Stimulated activated naive B cell treated with anti-CD40 and anti-IgM and Interleukin-4, amounts not matched to agents 10 μg/mL and 1 μg/mL and 100 μg/mL, for 72 hours (primary cell): ENCODE data around the gene YJU2.
A peak's percentile ranks its signal among the peaks of the same experiment; 100 is the strongest.

ENCODE experiments used
- ATAC-seq, 2 donors: fragments of 150-1000 bp; cut with Tn5 transposase; replicated peaks; 2 replicates each; pipeline ENCODE4 v1.10.0; 2021; ENCODE audit warnings: moderate library complexity in 1 of 2
- DNase-seq: peaks from one replicate; pipeline ENCODE4 v3.0.0; 2021
- H3K27ac Mint-ChIP-seq: one replicate; pipeline ENCODE4 v1.8.0; 2022; ENCODE audit warnings: mild to moderate bottlenecking, mixed read lengths
- H3K27me3 Mint-ChIP-seq, 2 donors: one replicate each; pipeline ENCODE4 v1.8.0; 2022; ENCODE audit warnings: mixed read lengths in 2 of 2
- H3K36me3 Mint-ChIP-seq, 2 donors: one replicate each; pipeline ENCODE4 v1.8.0; 2022; ENCODE audit warnings: mixed read lengths in 2 of 2, mild to moderate bottlenecking in 1 of 2
- H3K4me1 Mint-ChIP-seq, 2 donors: one replicate each; pipeline ENCODE4 v1.8.0; 2022; ENCODE audit warnings: mixed read lengths in 2 of 2, mild to moderate bottlenecking in 1 of 2
- H3K4me3 Mint-ChIP-seq, 2 donors: one replicate each; pipeline ENCODE4 v1.8.0; 2022; ENCODE audit warnings: mild to moderate bottlenecking in 2 of 2, mixed read lengths in 2 of 2, moderate library complexity in 1 of 2
- H3K9me3 Mint-ChIP-seq, 2 donors: one replicate each; pipeline ENCODE4 v1.8.0; 2022; ENCODE audit warnings: mixed read lengths in 2 of 2, mild to moderate bottlenecking in 1 of 2

Gene YJU2

DNA sequence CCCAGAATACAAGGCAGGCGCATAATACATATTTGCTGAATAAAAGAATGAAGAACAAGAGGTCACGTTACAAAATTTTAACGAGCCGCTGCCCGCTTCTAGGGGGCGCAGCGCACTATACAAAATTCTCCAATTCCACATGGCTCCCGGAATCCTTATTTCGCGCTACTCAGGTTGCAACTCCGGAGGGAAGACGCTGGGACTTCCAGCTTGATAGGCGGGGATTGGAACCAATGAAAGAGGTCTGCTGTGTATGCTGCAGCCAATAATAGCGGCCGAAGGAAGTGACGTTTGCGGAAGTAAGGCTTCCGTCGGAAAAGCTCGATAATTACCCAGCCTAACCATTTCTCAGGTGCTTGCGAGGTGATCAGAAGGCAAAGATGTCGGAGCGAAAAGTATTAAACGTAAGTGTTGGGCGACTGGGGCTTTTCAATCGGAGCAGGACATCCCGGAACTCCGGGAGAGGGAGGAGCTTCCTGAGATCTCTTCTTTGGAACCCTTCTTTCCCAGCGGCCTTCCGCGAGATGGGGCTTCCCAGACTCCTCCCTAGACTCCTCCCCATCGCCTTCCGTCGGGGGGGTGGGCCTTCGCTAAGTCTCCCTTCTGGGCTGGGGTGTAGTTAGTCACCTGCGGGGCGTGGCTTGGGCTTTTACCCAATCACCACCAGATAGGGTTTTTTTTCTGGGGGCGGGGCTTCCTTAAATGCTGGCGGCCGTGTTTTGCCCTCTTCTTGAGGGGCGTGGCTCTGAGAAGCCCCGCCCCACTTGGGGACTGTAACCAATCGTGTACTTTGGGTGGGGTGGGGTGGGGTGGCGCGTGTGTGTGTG lies at the start of gene YJU2:
YJU2 (plus strand) TSS at position 314 of the 827 bp plus-strand sequence; CDS start at position 381, 67 bp downstream.
- peaks cover 30 to 47% of the 10 kb centered on the region in 2 donors for H3K36me3 Mint-ChIP-seq
- H3K9me3 Mint-ChIP-seq, result peaks cover 2 to 5% of the 10 kb centered on the region in 2 donors
- ATAC-seq (peak; percentile 90 to 95), DNase-seq (peak; percentile 97)
- peak within 1 kb of the TSS; percentile 99 for H3K27ac Mint-ChIP-seq
- H3K4me3 Mint-ChIP-seq, result peak within 1 kb of the TSS; percentile 89 to 93
- peaks cover 22 to 46% of the 10 kb centered on the region in 2 donors for H3K4me1 Mint-ChIP-seq
- H3K27me3 Mint-ChIP-seq, result no peaks in the 10 kb centered on the region

DNA sequence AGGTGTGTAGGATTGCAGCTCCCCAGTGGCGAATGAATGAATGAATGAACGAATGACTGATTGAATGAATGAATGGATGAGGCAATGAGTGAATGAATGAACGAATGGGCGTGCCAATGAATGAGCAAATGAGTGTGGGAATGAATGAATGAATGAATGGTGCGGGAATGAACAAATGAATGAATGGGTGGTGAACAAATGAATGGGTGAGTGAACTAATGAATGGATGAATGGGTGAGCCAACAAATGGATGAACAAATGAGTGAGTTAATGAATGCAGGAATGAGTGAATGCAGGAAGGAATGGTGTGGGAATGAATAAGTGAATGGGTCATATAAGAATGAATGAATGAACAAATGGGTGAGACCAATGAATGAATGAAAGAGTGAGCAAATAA lies 49.7 kb upstream of the YJU2 start:
- Mint-ChIP-seq H3K27me3 (peaks cover 60 to 83% of the 10 kb centered on the region in 2 donors), H3K4me1 (peaks cover 9 to 12% of the 10 kb centered on the region in 2 donors), H3K9me3 (peaks cover 11 to 12% of the 10 kb centered on the region in 2 donors)

DNA sequence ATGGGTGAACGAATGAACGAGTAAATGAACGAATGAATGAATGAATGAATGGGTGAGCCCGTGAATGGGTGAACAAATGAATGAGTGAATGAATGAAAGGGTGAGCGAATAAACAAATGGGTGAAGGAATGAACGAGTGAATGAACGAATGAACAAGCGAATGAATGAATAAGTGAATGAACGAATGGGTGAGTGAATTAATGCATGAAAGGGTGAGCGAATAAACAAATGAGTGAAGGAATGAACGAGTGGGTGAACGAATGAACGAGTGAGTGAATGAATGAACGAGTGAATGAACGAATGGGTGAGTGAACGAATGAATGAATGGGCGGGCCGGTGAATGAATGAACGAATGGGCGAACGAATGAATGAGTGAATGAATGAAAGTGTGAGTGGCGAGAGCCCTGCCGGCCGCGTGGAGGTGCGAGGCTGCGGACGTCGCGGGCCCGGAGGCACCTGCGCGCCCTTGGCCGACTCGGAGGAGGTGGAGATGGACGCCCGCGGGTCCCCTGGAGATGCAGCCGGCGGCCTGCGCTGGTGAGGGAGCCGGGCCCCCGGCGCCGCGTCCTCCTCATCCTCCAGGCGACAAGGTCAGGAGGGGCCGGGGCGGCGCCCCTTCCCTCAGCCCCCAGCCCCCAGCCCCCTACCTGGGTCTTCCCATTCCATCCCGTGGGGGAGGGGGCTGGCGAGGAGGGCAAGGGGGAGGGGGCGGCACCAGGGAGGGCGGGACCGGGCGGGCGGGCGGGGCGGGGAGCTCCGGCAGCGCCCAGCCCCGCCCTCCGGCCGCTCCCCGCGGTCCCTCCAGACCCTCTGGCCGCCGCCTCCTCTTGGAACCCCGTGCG lies 49.0 kb upstream of the YJU2 start:
- H3K36me3 Mint-ChIP-seq, result peaks cover 10 to 14% of the 10 kb centered on the region in 2 donors
- DNase-seq (no peak), ATAC-seq (peak; percentile 42 to 56)
- H3K4me3 Mint-ChIP-seq, result peak overlapping the region; percentile 29 to 73
- H3K4me1 Mint-ChIP-seq, result peaks cover 9 to 12% of the 10 kb centered on the region in 2 donors
- peaks cover 60 to 78% of the 10 kb centered on the region in 2 donors for H3K27me3 Mint-ChIP-seq
- peak overlapping the region; percentile 72 for H3K27ac Mint-ChIP-seq
- peaks cover 11 to 12% of the 10 kb centered on the region in 2 donors for H3K9me3 Mint-ChIP-seq

More for the DNA sequence above, 49.7 kb upstream of the YJU2 start:
- DNase-seq, result no peak
- H3K4me3 Mint-ChIP-seq, result peak overlapping the region; percentile 29 to 73
- H3K27ac Mint-ChIP-seq, result peak overlapping the region; percentile 72
- H3K36me3 Mint-ChIP-seq, result peaks cover 10 to 14% of the 10 kb centered on the region in 2 donors
- no peak for ATAC-seq

DNA sequence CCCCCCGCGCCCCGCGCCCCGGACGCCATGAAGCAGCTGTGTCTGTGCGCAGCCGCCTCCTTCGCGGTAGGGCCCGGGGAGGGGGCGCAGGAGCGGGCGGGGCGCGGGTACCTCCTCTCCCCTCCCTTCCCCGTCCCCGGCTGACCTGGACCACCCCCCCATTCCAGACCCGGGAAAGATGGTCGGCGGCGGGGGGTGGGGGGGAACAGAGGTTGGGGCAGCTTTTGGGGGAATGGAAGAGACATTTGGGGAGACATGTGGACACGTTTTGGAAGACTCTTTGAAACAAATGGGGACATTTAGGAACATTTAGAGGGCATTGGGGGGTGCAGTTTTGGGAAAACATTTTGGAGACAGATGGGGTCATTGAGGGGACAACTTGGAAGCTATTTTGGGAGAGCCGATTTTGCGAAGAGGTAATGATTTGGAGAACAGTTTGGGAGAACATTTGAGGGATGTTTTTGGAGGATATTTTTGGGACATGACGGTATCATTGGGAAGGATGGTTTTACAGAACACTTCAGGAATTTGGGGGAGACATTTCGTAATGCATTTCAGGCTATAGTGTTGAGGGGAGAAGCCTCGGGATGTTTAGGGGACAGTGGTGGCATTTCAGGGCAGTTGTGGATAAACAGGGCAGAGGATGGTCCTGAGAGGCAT lies 48.3 kb upstream of the YJU2 start:
- Mint-ChIP-seq H3K36me3 (peaks cover 10 to 14% of the 10 kb centered on the region in 2 donors), H3K4me3 (no peak overlapping the region), H3K27me3 (peaks cover 55 to 71% of the 10 kb centered on the region in 2 donors), H3K27ac (peak overlapping the region; percentile 6), H3K4me1 (peaks cover 11 to 12% of the 10 kb centered on the region in 2 donors), H3K9me3 (peaks cover 11 to 12% of the 10 kb centered on the region in 2 donors)
- DNase-seq (no peak), ATAC-seq (no peak)

DNA sequence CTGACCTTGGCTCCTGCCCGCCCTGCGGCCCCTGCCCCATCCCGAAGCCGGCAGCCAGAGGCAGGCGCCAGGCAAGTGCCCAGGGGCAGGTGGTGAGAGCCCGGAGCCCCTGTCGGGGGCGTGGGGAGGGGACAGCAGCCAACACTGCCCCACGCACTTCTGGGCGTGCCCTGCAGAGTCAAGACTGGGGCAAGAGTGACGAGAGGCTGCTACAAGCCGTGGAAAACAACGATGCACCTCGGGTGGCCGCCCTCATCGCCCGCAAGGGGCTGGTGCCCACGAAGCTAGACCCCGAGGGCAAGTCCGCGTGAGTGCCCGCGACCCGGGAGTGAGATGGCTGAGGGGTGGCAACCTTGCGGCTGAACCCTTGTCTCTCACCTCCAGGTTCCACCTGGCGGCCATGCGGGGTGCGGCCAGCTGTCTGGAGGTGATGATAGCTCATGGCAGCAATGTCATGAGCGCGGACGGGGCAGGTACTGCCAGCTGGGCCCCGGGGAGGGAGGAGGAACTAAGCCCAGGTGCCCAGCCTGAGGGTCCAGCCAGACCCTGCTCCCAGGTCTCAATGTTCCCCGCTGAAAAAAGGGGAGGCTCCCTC lies 47.1 kb upstream of the YJU2 start:
- H3K4me3 Mint-ChIP-seq, result no peak overlapping the region
- DNase-seq (no peak), ATAC-seq (no peak)
- no peak overlapping the region for H3K27ac Mint-ChIP-seq
- H3K4me1 Mint-ChIP-seq, result peaks cover 13 to 19% of the 10 kb centered on the region in 2 donors
- H3K9me3 Mint-ChIP-seq, result peaks cover 11 to 12% of the 10 kb centered on the region in 2 donors
- H3K27me3 Mint-ChIP-seq, result peaks cover 47 to 61% of the 10 kb centered on the region in 2 donors
- peaks cover 10% of the 10 kb centered on the region in 2 donors for H3K36me3 Mint-ChIP-seq

DNA sequence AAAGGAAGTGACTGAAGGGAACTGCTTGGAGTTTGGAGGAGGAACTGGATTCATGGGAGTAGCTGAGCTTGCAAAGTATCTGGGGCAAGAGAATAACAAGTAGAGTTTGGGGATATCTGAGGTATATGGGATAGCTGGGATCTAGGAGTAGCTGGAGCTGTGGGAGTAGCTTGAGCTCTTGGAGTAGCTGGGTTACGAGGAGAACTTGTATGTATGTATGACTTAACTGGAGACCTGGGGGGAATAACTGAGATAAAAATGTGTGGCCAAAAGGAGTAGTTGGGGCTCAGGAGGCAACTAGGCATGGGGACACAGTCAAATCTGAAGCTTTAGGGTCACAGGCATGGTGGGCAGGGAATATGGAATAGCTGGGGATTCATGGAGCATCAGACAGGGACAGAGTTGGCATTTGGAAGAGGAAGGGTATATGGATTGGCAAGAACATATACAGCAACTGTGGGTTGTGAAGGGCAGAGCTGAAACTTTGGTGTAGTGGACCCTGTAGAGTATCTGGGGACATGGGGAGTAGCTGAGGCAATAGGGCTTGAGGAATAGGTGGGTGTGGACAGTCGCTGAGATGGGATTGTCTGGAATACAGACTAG lies 45.8 kb upstream of the YJU2 start:
- Mint-ChIP-seq H3K27me3 (peaks cover 35 to 48% of the 10 kb centered on the region in 2 donors), H3K36me3 (peaks cover 10% of the 10 kb centered on the region in 2 donors), H3K4me1 (peaks cover 13 to 20% of the 10 kb centered on the region in 2 donors), H3K4me3 (no peak overlapping the region), H3K9me3 (peaks cover 11 to 12% of the 10 kb centered on the region in 2 donors), H3K27ac (no peak overlapping the region)
- DNase-seq (no peak), ATAC-seq (no peak)

DNA sequence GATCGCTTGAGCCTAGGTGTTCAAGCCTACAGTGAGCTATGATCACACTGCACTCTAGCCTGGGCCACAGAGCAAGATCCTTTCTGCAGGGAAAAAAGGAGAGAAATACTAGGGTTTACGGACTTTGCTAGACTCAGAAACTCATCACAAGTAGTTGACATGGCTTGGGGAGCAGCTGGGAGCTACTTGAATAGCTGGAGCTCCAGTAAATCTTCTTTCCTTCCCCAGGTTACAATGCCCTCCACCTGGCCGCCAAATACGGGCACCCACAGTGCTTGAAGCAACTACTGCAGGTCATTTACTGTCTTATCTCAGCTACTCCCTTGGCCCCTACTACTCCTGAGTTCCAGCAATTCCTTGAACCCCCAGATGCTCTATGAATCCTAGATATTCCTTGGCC lies 45.1 kb upstream of the YJU2 start:
- H3K9me3 Mint-ChIP-seq, result peaks cover 11 to 12% of the 10 kb centered on the region in 2 donors
- peaks cover 29 to 41% of the 10 kb centered on the region in 2 donors for H3K27me3 Mint-ChIP-seq

DNA sequence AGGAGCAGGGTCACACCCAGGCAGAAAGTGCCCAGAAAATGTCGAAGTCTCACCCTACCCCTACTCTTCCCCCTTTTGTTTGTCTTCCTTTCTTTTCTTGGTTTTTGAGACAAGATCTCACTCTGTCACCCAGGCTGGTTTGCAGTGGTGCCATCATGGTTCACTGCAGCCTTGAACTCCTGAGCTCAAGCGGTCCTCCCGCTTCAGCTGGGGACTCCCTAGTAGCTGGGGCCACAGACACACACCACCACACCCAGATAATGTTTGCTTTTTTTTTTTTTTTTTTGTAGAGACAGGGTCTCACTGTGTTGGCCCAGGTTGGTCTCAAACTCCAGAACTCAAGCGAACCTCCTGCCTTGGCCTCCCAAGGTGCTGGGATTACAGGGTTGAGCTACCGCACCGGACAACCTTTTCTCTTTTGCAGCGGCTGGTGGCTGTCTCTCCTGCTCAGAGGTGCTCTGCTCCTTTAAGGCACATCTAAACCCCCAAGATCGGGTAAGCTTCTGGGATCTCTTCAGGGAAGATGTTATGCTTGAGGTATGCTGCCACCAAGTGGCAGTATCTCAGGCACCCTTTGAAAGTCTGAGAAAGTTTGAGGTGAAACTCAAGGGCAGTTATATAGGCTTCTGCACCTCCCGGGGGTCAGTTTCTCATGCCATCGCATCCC lies 39.9 kb upstream of the YJU2 start:
- Mint-ChIP-seq H3K4me1 (peaks cover 5 to 8% of the 10 kb centered on the region in 2 donors), H3K27me3 (peaks cover 10% of the 10 kb centered on the region in 2 donors), H3K4me3 (no peak overlapping the region), H3K36me3 (no peaks in the 10 kb centered on the region), H3K9me3 (no peaks in the 10 kb centered on the region), H3K27ac (no peak overlapping the region)
- ATAC-seq (peak in 1 of 2 donors; percentile 23), DNase-seq (no peak)

More for the DNA sequence above, 45.1 kb upstream of the YJU2 start:
- DNase-seq (no peak), ATAC-seq (no peak)
- Mint-ChIP-seq H3K27ac (no peak overlapping the region), H3K36me3 (peaks cover 10% of the 10 kb centered on the region in 2 donors), H3K4me3 (no peak overlapping the region), H3K4me1 (peaks cover 13 to 20% of the 10 kb centered on the region in 2 donors)

DNA sequence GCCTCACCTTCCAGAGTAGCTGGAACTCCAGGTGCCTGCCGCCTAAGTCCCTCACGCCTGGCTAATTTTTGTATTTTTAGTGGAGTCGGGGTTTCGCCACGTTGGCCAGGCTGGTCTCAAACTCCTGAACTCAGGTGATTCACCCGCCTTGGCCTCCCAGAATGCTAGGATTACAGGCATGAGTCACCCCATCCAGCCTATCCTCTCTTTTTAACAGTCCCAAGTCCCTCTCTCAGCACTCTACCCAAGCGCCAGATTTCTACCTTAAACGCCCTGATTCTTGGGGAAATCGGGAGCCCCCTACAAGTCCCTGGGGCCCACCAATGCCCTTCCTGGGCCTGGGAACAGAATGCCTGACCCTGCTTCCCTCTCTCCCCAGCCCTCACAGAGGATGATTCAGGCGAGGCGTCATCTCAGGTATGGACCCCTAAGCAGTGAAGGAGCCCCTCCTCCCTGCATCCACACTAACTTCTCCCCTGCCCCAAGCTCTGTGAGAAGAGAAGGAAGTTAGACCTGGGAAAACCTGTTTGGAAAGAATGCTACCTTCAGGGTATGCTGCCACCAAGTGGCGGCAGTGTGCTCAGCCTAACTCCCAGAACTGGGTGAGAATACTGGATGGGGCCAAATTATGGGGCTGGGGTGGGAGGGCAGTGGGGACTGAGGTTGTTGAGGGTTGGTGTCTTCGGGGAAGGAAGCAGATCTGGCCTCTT lies 38.3 kb upstream of the YJU2 start:
- ATAC-seq (no peak), DNase-seq (no peak)
- Mint-ChIP-seq H3K4me3 (no peak overlapping the region), H3K4me1 (peaks cover 3 to 8% of the 10 kb centered on the region in 2 donors), H3K36me3 (no peaks in the 10 kb centered on the region), H3K27me3 (peaks cover 13 to 21% of the 10 kb centered on the region in 2 donors), H3K27ac (no peak overlapping the region), H3K9me3 (no peaks in the 10 kb centered on the region)

DNA sequence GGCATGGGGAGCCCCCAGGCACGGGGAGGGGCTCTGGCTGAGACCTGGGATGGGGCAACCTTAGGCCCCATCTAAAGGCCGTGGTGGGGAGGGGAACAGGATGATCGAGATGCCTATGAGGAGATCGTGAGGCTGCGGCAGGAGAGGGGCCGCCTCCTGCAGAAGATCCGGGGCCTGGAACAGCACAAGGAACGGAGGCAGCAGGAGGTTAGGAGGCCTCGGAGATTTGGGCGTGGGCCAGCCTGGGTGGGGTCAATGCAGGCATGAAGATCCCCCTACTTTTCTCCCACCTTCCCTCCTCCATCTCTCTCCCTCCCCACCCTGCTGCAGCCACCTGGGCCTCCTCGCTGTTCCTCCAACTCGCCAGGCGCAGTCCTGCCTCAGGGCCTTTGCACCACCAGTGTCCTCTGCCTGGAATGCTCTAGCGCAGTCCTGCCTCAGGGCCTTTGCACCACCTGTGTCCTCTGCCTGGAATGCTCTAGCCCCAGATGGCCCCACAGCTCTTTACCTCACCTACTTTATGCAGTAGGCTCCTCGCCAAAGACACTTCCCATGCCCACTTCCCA lies 36.6 kb upstream of the YJU2 start:
- H3K36me3 Mint-ChIP-seq, result no peaks in the 10 kb centered on the region
- ATAC-seq, result no peak
- no peak overlapping the region for H3K4me3 Mint-ChIP-seq
- H3K27me3 Mint-ChIP-seq, result peaks cover 13 to 21% of the 10 kb centered on the region in 2 donors
- no peak for DNase-seq
- H3K4me1 Mint-ChIP-seq, result peaks cover 5% of the 10 kb centered on the region in 2 donors
- H3K9me3 Mint-ChIP-seq, result no peaks in the 10 kb centered on the region
- no peak overlapping the region for H3K27ac Mint-ChIP-seq

DNA sequence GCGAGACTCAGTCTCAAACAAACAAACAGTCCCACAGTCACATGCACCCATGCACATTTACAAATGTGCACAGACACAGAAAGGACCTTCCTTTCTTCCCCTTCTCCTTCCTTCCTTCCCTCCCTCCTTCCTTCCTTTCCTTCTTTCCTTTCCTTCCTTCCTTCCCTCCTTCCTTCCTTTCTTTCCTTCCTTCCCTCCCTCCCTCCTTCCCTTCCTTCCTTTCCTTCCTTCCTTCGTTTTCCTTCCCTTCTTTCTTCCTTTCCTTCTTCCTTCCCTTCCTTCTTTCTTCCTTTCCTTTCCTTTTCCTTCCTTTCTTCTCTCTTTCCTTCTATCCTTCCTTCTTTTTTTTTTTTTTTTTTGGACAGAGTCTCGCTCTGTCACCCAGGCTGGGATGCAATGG lies 33.8 kb upstream of the YJU2 start:
- peaks cover 5% of the 10 kb centered on the region in 2 donors for H3K4me1 Mint-ChIP-seq
- H3K27ac Mint-ChIP-seq, result no peak overlapping the region
- ATAC-seq, result no peak
- H3K27me3 Mint-ChIP-seq, result peaks cover 10 to 21% of the 10 kb centered on the region in 2 donors
- no peak overlapping the region for H3K4me3 Mint-ChIP-seq
- H3K9me3 Mint-ChIP-seq, result peaks cover 0 to 5% of the 10 kb centered on the region in 2 donors
- DNase-seq, result no peak
- no peaks in the 10 kb centered on the region for H3K36me3 Mint-ChIP-seq

DNA sequence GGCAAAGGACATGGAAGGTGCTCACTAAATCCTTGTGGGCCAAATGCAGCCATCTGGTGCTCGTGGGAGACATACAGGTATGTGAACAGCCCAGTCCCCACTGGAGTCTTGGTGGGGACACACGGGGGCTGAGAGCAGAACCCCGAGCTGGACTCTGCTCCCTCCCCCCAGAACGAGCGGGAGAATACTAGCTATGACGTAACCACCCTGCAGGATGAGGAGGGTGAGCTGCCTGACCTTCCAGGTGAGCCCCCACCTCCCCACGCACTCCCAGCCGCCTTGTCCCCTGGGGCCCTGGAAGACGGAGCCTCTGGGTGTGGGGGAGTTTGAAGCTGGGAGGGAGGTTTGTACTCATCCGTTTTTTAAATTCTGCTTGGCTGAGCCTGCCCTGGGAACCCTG lies 31.1 kb upstream of the YJU2 start:
- Mint-ChIP-seq H3K36me3 (no peaks in the 10 kb centered on the region), H3K27me3 (peaks cover 6 to 14% of the 10 kb centered on the region in 2 donors), H3K27ac (no peak overlapping the region), H3K4me3 (no peak overlapping the region), H3K9me3 (peaks cover 0 to 5% of the 10 kb centered on the region in 2 donors), H3K4me1 (peaks cover 5% of the 10 kb centered on the region in 2 donors)
- DNase-seq (no peak), ATAC-seq (no peak)
